ENCODE data around the gene POLN.

GRCh38 chr4:2182994-2183393 lies 58.9 kb downstream of the POLN start:
- TF ChIP-seq OSR1 (CRISPR knock-in tag; IDR thresholded peaks at IDR 0.05) (no peak), TSHZ2 (CRISPR knock-in tag; IDR thresholded peaks at IDR 0.05) (no peak), ZFP3 (CRISPR knock-in tag; IDR thresholded peaks at IDR 0.05) (no peak), RARB (CRISPR knock-in tag; IDR thresholded peaks at IDR 0.05) (no peak), PATZ1 (CRISPR knock-in tag; IDR thresholded peaks at IDR 0.05; ENCODE audit: borderline replicate concordance) (no peak), ZFP30 (CRISPR knock-in tag; IDR thresholded peaks at IDR 0.05) (no peak), ISL1 (CRISPR knock-in tag; IDR thresholded peaks at IDR 0.05) (no peak), GLIS3 (CRISPR knock-in tag; IDR thresholded peaks at IDR 0.05) (no peak), CREB5 (CRISPR knock-in tag; IDR thresholded peaks at IDR 0.05; ENCODE audit: low read depth) (no peak), ARNTL (CRISPR knock-in tag; IDR thresholded peaks at IDR 0.05; ENCODE audit: borderline replicate concordance, low read depth) (no peak), POU6F1 (CRISPR knock-in tag; IDR thresholded peaks at IDR 0.05; ENCODE audit: borderline replicate concordance, low read depth) (no peak), ZC3H10 (CRISPR knock-in tag; IDR thresholded peaks at IDR 0.05) (no peak), CSRNP3 (CRISPR knock-in tag; IDR thresholded peaks at IDR 0.05) (no peak)

All from SK-N-SH treated with all-trans-retinoic acid at 6 μM for 48 hours (cell line).